ENCODE data around the gene AGBL4. TPM values are rescaled to one million over a fixed set of nuclear protein-coding genes. Genes with fewer than 3 reads are reported as not detected.
"Not testable (repeated sequence)": the region's sequence is repeated elsewhere in the genome, so short reads cannot be mapped to it uniquely, and the experiment has no call there.

AGBL4 gene
- total and polyA plus RNA-seq, 7 donors: 0.09 to 0.36 (median 0.16) TPM; not detected in 4

- H3K36me3 ChIP-seq: no peaks in the 10 kb centered on the region
- H3K9me3 ChIP-seq: no peaks in the 10 kb centered on the region
- peaks cover 0 to 16% (median 6%) of the 10 kb centered on the region in 4 donors for H3K4me1 ChIP-seq
- no peak overlapping the region for H3K4me3 ChIP-seq
- DNase-seq: no peak
- H3K27ac ChIP-seq: peak overlapping the region in 1 of 4 donors; percentile 20
- no peaks in the 10 kb centered on the region for H3K27me3 ChIP-seq
- TF ChIP-seq EP300 (IDR thresholded peaks at IDR 0.05): no peak
- TF ChIP-seq POLR2A (IDR thresholded peaks at IDR 0.05): no peak
- TF ChIP-seq CTCF (IDR thresholded peaks at IDR 0.05): no peak
- no peak for TF ChIP-seq POLR2AphosphoS5 (IDR thresholded peaks at IDR 0.05)
- intact Hi-C loops (cut with DNase I): no loop called here
- 85 to 95% methylated on average over 1 of the region's 1 CpG for WGBS, 2 donors
Observed at GRCh38 chr1:48524892-48525467, 1498.8 kb downstream of the AGBL4 start.

- DNase-seq: no peak
Observed at GRCh38 chr1:48523558-48523957, 1500.2 kb downstream of the AGBL4 start.

DNA sequence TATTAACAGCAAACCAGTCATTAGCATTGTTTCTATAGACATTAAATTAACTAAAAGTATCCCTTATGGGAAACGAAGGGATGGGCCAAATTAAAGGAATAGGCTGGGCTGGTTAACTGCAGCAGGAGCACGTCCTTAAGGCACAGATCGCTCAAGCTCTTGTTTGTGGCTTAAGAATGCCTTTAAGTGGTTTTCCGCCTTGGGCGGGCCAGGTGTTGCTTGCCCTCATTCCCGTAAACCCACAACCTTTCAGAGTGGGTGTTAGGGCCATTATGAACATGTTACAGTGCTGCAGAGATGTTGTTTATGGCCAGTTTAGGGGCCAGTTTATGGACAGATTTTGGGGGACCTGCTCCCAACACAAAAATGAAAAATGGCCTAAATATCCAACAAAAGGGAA, 1503.9 kb downstream of the AGBL4 start:
- H3K27ac ChIP-seq; H3K27me3 ChIP-seq; H3K9me3 ChIP-seq; H3K4me1 ChIP-seq; H3K4me3 ChIP-seq; DNase-seq; H3K36me3 ChIP-seq; intact Hi-C loops (cut with DNase I): not testable (repeated sequence)
- 82 to 87% methylated on average over 6 of the region's 6 CpGs for WGBS, 2 donors

More at GRCh38 chr1:48523558-48523957, 1500.2 kb downstream of the AGBL4 start:
- TF ChIP-seq EP300 (IDR thresholded peaks at IDR 0.05) (no peak), POLR2AphosphoS5 (IDR thresholded peaks at IDR 0.05) (no peak), CTCF (IDR thresholded peaks at IDR 0.05) (no peak), POLR2A (IDR thresholded peaks at IDR 0.05) (no peak)
- WGBS, 2 donors: 15 to 65% methylated on average over 3 of the region's 3 CpGs
- Histone ChIP-seq H3K9me3 (no peaks in the 10 kb centered on the region), H3K4me1 (peaks cover 0 to 16% (median 6%) of the 10 kb centered on the region in 4 donors), H3K36me3 (no peaks in the 10 kb centered on the region), H3K4me3 (no peak overlapping the region), H3K27ac (no peak overlapping the region), H3K27me3 (no peaks in the 10 kb centered on the region)
- intact Hi-C loops (cut with DNase I): no loop called here

- TF ChIP-seq POLR2AphosphoS5 (IDR thresholded peaks at IDR 0.05) (no peak), EP300 (IDR thresholded peaks at IDR 0.05) (no peak), CTCF (IDR thresholded peaks at IDR 0.05) (no peak), POLR2A (IDR thresholded peaks at IDR 0.05) (no peak)
- Histone ChIP-seq H3K4me1 (no peaks in the 10 kb centered on the region), H3K4me3 (no peak overlapping the region), H3K27ac (no peak overlapping the region), H3K36me3 (no peaks in the 10 kb centered on the region), H3K27me3 (no peaks in the 10 kb centered on the region), H3K9me3 (no peaks in the 10 kb centered on the region)
- 0 to 2% methylated on average over 1 of the region's 1 CpG for WGBS, 2 donors
- DNase-seq: no peak
- intact Hi-C loops (cut with DNase I): no loop called here
Observed at GRCh38 chr1:48506870-48507269, 1516.9 kb downstream of the AGBL4 start.

DNA sequence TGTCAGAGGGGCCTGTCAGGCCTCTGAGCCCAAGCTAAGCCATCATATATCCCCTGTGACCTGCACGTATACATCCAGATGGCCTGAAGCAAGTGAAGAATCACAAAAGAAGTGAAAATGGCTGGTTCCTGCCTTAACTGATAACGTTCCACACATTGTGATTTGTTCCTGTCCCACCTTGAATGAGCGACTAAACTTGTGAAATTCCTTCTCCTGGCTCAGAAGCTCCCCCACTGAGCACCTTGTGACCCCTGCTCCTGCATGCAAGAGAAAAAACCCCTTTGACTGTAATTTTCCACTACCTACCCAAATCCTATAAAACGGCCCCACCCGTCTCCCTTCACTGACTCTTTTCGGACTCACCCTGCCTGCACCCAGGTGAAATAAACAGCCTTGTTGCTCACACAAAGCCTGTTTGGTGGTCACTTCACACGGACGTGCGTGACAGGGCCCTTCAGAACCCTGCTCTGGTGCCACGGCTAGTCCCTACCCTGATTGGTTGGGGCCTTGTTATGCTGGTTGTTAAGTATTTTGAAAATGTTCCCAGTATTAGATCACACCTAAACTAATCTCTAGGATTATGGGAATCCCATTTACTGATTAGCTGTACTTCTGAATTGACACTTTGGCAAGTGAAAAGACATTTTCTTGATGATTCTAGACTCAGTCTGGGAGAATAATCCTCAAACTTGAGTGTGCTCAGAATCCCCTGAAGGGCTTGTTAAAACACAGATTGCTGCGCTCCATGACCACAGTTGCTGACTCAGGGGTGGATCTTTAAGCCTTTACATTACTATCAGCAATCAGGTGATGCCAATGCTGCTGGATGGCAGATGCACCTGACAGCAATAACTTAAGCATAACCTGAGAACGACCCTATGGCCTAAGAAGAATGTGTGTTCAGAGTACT, 1523.0 kb downstream of the AGBL4 start:
- Histone ChIP-seq H3K4me3 (no peak overlapping the region), H3K9me3 (no peaks in the 10 kb centered on the region), H3K27me3 (no peaks in the 10 kb centered on the region), H3K36me3 (no peaks in the 10 kb centered on the region), H3K4me1 (no peaks in the 10 kb centered on the region), H3K27ac (no peak overlapping the region)
- 52 to 71% methylated on average over 12 of the region's 12 CpGs for WGBS, 2 donors
- DNase-seq: no peak
- TF ChIP-seq EP300 (IDR thresholded peaks at IDR 0.05) (no peak), POLR2A (IDR thresholded peaks at IDR 0.05) (no peak), CTCF (IDR thresholded peaks at IDR 0.05) (no peak), POLR2AphosphoS5 (IDR thresholded peaks at IDR 0.05) (no peak)
- intact Hi-C loops (cut with DNase I): no loop called here
